HepG2 (cell line): ENCODE results near the gene COL9A3. TPM values are rescaled to one million over a fixed set of nuclear protein-coding genes. Genes with fewer than 3 reads are reported as not detected.

Source experiments
- AKAP8 ChIP-seq: sonication (generic); formaldehyde crosslinking; IDR thresholded peaks from 2 replicates; pipeline ENCODE4 v1.5.1; 2020; ENCODE audit warnings: mild to moderate bottlenecking, missing genetic modification reagents
- BRF2 ChIP-seq: sonication (generic); formaldehyde crosslinking; IDR thresholded peaks from 2 replicates; pipeline ENCODE4 v1.8.1; 2022; ENCODE audit warnings: mild to moderate bottlenecking, missing genetic modification reagents
- MED1 ChIP-seq: sonication (generic); formaldehyde crosslinking; IDR thresholded peaks from 2 replicates; pipeline ENCODE4 v1.4.0; 2020; ENCODE audit warnings: missing genetic modification reagents
- NR2F6 ChIP-seq, 2 experiments: IDR thresholded peaks; 2 replicates each; pipeline ENCODE4 v1.6.1; 2016; ENCODE audit warnings: antibody characterized with exemption in 1 of 2, mild to moderate bottlenecking in 1 of 2
- REXO4 ChIP-seq: sonication (generic); formaldehyde crosslinking; IDR thresholded peaks from 2 replicates; pipeline ENCODE4 v1.8.0; 2022; ENCODE audit warnings: missing genetic modification reagents, mild to moderate bottlenecking, borderline replicate concordance
- polyA plus RNA-seq, 8 experiments: library from polyadenylated mRNA; depleted of rRNA in 3 of 8; stranded (reverse) in 7 of 8; unstranded in 1 of 8; fragments of >200 nt; fragmentation: Illumina TruSeq in 4 of 8; extraction: Trizol in 4 of 8; gene quantifications; 2 replicates each; pipeline versions ENCODE4 v1.2.1 to v1.2.3, GENCODE V29; 2011 to 2016; ENCODE audit warnings: low read depth in 4 of 8, missing spikeins in 1 of 8, mixed read lengths in 1 of 8; ENCODE audit not compliant: insufficient read depth in 1 of 8
- total RNA-seq, 5 experiments: library from RNA; depleted of rRNA; stranded (reverse); fragments of >200 nt; fragmentation: Illumina TruSeq; extraction: Trizol; gene quantifications; 2 replicates each; pipeline ENCODE4 v1.2.3, GENCODE V29; 2016; ENCODE audit warnings: low read depth in 1 of 5
- TF ChIP-seq, protein P1 (sequence below): sonication (generic); formaldehyde crosslinking; IDR thresholded peaks from 2 replicates; pipeline ENCODE4 v1.8.0; 2022; ENCODE audit warnings: mild to moderate bottlenecking, missing genetic modification reagents; ENCODE audit not compliant: insufficient replicate concordance
- TF ChIP-seq, protein P2 (sequence below): sonication (generic); formaldehyde crosslinking; IDR thresholded peaks from 2 replicates; pipeline ENCODE4 v1.8.1; 2023; ENCODE audit warnings: missing genetic modification reagents, inconsistent platforms, borderline replicate concordance
- TF ChIP-seq, protein P3 (sequence below): sonication (generic); formaldehyde crosslinking; IDR thresholded peaks from 2 replicates; pipeline ENCODE4 v1.4.0; 2020; ENCODE audit warnings: mild to moderate bottlenecking, missing genetic modification reagents
- TF ChIP-seq, protein P4 (sequence below): sonication (generic); formaldehyde crosslinking; IDR thresholded peaks from one replicate; pipeline ENCODE4 v1.5.1; 2020; ENCODE audit warnings: mild to moderate bottlenecking, missing genetic modification reagents; ENCODE audit errors: not compliant biosample characterization

Gene COL9A3
- total and polyA plus RNA-seq, 2 of the 13 experiments (the other 11 are each of a cell fraction or from before 2014, with no cell fraction given) = 155 to 204 TPM

DNA sequence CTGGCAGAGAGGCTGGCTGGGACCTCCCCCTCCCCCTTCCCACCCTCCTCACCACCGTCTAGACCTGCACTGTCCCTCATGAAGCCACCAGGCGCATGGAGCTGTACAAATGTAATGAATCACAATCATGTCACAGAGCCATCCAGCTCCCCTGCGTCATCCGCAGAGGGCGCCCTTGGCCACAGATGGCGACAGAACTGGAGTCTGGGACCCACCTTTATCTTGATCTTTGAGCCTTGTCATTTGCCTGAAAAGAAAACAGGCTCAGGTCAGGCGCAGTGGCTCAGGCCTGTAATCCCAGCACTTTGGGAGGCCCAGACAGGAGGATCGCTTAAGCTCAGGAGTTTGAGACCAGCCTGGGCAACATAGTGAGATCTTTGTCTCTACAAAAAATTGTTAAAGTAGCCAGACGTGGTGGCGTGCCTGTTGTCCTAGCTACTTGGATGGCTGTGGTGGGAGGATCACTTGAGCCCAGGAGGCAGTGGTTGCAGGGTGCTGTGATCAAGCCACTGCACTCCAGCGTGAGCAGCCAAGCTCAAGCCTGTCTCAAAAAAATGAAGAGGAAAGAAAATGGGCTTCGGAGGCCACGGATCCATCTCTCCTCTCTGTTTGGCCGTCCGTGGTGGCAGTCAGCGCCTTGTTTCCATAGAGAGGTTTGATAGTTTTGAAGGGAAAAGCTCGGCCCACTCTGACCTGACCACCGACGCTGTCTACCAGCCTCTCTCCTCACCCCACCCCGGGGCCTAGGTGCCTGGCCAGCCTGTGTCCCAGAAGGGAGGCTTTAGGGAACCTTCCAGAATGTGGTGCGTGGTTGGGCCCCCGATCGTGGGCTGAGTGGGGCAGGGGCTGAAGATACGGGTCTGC is 6.2 kb downstream of the COL9A3 start (continued):
- TF ChIP-seq, protein P1, sequence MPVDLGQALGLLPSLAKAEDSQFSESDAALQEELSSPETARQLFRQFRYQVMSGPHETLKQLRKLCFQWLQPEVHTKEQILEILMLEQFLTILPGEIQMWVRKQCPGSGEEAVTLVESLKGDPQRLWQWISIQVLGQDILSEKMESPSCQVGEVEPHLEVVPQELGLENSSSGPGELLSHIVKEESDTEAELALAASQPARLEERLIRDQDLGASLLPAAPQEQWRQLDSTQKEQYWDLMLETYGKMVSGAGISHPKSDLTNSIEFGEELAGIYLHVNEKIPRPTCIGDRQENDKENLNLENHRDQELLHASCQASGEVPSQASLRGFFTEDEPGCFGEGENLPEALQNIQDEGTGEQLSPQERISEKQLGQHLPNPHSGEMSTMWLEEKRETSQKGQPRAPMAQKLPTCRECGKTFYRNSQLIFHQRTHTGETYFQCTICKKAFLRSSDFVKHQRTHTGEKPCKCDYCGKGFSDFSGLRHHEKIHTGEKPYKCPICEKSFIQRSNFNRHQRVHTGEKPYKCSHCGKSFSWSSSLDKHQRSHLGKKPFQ (CRISPR knock-in tag) = no peak
- TF ChIP-seq MED1 (CRISPR knock-in tag) (peak; percentile 93), NR2F6 (IDR thresholded peaks at IDR 0.05) (peak; percentile 38; the same call in 1 of the 2 replicates), NR2F6 (CRISPR knock-in tag; IDR thresholded peaks at IDR 0.05) (peak; percentile 88), REXO4 (CRISPR knock-in tag) (0 out of 2 replicates have a peak, but pooled peaks have one; percentile 38), AKAP8 (0 out of 2 replicates have a peak, but pooled peaks have one; percentile 57), BRF2 (CRISPR knock-in tag) (no peak)
- TF ChIP-seq, protein P2, sequence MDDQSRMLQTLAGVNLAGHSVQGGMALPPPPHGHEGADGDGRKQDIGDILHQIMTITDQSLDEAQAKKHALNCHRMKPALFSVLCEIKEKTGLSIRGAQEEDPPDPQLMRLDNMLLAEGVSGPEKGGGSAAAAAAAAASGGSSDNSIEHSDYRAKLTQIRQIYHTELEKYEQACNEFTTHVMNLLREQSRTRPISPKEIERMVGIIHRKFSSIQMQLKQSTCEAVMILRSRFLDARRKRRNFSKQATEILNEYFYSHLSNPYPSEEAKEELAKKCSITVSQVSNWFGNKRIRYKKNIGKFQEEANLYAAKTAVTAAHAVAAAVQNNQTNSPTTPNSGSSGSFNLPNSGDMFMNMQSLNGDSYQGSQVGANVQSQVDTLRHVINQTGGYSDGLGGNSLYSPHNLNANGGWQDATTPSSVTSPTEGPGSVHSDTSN = no peak
- TF ChIP-seq, protein P3, sequence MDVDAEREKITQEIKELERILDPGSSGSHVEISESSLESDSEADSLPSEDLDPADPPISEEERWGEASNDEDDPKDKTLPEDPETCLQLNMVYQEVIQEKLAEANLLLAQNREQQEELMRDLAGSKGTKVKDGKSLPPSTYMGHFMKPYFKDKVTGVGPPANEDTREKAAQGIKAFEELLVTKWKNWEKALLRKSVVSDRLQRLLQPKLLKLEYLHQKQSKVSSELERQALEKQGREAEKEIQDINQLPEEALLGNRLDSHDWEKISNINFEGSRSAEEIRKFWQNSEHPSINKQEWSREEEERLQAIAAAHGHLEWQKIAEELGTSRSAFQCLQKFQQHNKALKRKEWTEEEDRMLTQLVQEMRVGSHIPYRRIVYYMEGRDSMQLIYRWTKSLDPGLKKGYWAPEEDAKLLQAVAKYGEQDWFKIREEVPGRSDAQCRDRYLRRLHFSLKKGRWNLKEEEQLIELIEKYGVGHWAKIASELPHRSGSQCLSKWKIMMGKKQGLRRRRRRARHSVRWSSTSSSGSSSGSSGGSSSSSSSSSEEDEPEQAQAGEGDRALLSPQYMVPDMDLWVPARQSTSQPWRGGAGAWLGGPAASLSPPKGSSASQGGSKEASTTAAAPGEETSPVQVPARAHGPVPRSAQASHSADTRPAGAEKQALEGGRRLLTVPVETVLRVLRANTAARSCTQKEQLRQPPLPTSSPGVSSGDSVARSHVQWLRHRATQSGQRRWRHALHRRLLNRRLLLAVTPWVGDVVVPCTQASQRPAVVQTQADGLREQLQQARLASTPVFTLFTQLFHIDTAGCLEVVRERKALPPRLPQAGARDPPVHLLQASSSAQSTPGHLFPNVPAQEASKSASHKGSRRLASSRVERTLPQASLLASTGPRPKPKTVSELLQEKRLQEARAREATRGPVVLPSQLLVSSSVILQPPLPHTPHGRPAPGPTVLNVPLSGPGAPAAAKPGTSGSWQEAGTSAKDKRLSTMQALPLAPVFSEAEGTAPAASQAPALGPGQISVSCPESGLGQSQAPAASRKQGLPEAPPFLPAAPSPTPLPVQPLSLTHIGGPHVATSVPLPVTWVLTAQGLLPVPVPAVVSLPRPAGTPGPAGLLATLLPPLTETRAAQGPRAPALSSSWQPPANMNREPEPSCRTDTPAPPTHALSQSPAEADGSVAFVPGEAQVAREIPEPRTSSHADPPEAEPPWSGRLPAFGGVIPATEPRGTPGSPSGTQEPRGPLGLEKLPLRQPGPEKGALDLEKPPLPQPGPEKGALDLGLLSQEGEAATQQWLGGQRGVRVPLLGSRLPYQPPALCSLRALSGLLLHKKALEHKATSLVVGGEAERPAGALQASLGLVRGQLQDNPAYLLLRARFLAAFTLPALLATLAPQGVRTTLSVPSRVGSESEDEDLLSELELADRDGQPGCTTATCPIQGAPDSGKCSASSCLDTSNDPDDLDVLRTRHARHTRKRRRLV (CRISPR knock-in tag) = no peak
- TF ChIP-seq, protein P4, sequence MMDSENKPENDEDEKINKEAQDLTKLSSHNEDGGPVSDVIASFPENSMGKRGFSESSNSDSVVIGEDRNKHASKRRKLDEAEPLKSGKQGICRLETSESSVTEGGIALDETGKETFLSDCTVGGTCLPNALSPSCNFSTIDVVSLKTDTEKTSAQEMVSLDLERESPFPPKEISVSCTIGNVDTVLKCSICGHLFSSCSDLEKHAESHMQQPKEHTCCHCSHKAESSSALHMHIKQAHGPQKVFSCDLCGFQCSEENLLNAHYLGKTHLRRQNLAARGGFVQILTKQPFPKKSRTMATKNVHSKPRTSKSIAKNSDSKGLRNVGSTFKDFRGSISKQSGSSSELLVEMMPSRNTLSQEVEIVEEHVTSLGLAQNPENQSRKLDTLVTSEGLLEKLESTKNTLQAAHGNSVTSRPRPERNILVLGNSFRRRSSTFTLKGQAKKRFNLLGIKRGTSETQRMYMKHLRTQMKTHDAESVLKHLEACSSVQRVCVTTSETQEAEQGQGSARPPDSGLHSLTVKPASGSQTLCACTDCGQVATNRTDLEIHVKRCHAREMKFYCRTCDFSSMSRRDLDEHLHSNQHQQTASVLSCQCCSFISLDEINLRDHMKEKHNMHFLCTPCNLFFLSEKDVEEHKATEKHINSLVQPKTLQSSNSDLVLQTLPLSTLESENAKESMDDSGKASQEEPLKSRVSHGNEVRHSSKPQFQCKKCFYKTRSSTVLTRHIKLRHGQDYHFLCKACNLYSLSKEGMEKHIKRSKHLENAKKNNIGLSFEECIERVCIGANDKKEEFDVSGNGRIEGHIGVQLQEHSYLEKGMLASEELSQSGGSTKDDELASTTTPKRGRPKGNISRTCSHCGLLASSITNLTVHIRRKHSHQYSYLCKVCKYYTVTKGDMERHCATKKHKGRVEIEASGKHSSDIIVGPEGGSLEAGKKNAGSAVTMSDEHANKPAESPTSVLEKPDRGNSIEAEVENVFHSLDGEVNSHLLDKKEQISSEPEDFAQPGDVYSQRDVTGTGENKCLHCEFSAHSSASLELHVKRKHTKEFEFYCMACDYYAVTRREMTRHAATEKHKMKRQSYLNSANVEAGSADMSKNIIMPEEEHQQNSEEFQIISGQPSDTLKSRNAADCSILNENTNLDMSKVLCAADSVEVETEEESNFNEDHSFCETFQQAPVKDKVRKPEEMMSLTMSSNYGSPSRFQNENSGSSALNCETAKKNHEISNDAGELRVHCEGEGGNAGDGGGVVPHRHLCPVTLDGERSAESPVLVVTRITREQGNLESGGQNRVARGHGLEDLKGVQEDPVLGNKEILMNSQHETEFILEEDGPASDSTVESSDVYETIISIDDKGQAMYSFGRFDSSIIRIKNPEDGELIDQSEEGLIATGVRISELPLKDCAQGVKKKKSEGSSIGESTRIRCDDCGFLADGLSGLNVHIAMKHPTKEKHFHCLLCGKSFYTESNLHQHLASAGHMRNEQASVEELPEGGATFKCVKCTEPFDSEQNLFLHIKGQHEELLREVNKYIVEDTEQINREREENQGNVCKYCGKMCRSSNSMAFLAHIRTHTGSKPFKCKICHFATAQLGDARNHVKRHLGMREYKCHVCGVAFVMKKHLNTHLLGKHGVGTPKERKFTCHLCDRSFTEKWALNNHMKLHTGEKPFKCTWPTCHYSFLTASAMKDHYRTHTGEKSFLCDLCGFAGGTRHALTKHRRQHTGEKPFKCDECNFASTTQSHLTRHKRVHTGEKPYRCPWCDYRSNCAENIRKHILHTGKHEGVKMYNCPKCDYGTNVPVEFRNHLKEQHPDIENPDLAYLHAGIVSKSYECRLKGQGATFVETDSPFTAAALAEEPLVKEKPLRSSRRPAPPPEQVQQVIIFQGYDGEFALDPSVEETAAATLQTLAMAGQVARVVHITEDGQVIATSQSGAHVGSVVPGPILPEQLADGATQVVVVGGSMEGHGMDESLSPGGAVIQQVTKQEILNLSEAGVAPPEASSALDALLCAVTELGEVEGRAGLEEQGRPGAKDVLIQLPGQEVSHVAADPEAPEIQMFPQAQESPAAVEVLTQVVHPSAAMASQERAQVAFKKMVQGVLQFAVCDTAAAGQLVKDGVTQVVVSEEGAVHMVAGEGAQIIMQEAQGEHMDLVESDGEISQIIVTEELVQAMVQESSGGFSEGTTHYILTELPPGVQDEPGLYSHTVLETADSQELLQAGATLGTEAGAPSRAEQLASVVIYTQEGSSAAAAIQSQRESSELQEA (CRISPR knock-in tag) = peak; percentile 42
